Stimulated activated naive B cell treated with anti-CD40 and anti-IgM and Interleukin-4, amounts not matched to agents 10 μg/mL and 1 μg/mL and 100 μg/mL, for 72 hours (primary cell): ENCODE results near the gene KLRC1.
"Not testable (repeated sequence)": the region's sequence is repeated elsewhere in the genome, so short reads cannot be mapped to it uniquely, and the experiment has no call there.

Source experiments
- ATAC-seq, 2 donors: fragments of 150-1000 bp; cut with Tn5 transposase; replicated peaks; 2 replicates each; pipeline ENCODE4 v1.10.0; 2021; ENCODE audit warnings: moderate library complexity in 1 of 2
- DNase-seq: peaks from one replicate; pipeline ENCODE4 v3.0.0; 2021
- H3K27ac Mint-ChIP-seq: one replicate; pipeline ENCODE4 v1.8.0; 2022; ENCODE audit warnings: mild to moderate bottlenecking, mixed read lengths
- H3K27me3 Mint-ChIP-seq, 2 donors: one replicate each; pipeline ENCODE4 v1.8.0; 2022; ENCODE audit warnings: mixed read lengths in 2 of 2
- H3K36me3 Mint-ChIP-seq, 2 donors: one replicate each; pipeline ENCODE4 v1.8.0; 2022; ENCODE audit warnings: mixed read lengths in 2 of 2, mild to moderate bottlenecking in 1 of 2
- H3K4me1 Mint-ChIP-seq, 2 donors: one replicate each; pipeline ENCODE4 v1.8.0; 2022; ENCODE audit warnings: mixed read lengths in 2 of 2, mild to moderate bottlenecking in 1 of 2
- H3K4me3 Mint-ChIP-seq, 2 donors: one replicate each; pipeline ENCODE4 v1.8.0; 2022; ENCODE audit warnings: mild to moderate bottlenecking in 2 of 2, mixed read lengths in 2 of 2, moderate library complexity in 1 of 2
- H3K9me3 Mint-ChIP-seq, 2 donors: one replicate each; pipeline ENCODE4 v1.8.0; 2022; ENCODE audit warnings: mixed read lengths in 2 of 2, mild to moderate bottlenecking in 1 of 2

KLRC1 gene

DNA sequence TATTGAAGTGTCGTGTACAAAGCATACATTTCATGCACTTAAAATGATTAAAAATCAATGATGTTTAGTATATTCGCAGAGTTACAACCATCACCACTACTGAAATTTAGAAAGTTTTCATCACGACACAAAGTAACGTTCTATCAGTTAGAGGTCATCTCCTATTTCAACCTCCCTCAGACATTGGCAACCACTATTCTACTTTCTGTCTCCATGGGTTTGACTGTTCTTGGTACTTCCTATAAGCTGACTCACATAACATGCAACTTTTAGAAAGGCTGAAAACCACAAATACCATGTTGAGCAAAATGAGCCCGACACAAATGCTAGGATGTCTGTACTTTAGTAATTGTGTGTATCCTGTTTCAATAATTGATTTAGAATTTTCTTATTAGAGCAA is 7.1 kb downstream of the KLRC1 start:
- not testable (repeated sequence) for DNase-seq, H3K4me3 Mint-ChIP-seq, ATAC-seq, H3K9me3 Mint-ChIP-seq, H3K27ac Mint-ChIP-seq, H3K36me3 Mint-ChIP-seq, H3K27me3 Mint-ChIP-seq, H3K4me1 Mint-ChIP-seq

DNA sequence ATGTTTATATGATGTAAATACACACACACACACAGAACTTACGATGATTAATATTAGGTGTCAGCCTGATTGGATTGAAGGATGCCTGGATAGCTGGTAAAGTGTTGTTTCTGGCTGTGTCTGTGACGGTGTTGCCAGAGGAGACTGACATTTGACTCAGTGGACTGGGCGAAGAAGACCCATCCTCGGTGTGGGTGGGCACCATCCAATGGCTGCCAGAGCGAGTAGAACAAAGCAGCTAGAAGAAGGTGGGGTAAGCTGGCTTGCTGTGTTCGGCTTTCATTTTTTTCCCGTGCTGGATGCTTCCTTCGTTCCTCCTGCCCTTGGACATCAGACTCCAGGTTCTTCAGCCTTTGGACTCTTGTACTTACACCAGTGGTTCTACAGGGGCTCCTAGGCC is 12.0 kb downstream of the KLRC1 start:
- H3K27me3 Mint-ChIP-seq, H3K27ac Mint-ChIP-seq, ATAC-seq, H3K36me3 Mint-ChIP-seq, H3K4me3 Mint-ChIP-seq, H3K4me1 Mint-ChIP-seq, H3K9me3 Mint-ChIP-seq, DNase-seq: not testable (repeated sequence)

DNA sequence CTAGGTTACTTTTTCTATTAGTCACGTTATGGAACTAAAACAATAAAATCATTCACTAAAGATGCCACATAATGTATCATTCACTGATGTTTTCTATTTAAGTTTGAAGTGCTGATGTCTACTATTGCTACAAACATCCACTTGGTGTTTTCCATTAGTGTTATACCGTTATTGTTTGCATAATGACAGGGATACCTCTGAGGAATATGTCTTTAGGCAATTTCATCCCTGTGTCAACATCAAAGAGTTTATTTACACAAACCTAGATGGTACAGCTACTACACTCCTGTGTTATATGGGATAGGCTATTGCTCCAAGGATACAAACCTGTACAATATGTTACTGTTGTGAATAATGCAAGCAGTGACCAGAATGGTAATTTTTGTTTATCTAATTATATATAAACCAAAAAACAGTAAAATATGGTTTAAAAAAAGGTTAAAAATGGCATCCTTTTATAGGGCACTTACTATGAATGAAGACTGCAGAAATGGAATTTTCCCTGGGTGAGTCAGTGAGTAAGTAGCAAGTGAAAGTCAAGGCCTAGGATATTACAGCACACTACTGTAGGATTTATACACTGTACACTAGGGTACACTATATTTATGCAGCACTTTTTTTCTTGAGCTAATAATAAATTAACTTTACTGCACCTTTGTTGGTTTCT is 13.4 kb downstream of the KLRC1 start:
- not testable (repeated sequence) for H3K4me1 Mint-ChIP-seq, H3K27ac Mint-ChIP-seq, H3K4me3 Mint-ChIP-seq, H3K9me3 Mint-ChIP-seq, H3K27me3 Mint-ChIP-seq, ATAC-seq, DNase-seq, H3K36me3 Mint-ChIP-seq

DNA sequence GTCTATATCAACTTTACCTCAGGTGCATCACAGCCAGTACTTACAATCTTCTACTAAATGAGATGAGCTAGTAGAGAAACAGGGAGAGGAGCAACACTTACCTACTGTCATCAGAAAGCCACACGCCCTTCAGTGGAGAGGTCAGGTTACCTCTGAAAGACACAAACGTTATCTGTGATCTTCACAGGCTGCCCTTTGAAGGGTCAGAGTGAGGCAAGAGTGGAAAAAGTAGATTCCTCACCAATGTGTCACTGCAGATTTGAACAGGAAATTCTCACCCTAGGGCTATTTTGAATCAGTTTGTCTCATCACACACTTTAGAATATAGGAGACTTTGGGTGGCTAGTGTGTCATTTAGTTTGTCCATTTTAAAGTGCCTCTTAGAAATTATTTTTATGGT is 15.6 kb downstream of the KLRC1 start:
- H3K36me3 Mint-ChIP-seq, H3K4me1 Mint-ChIP-seq, H3K9me3 Mint-ChIP-seq, H3K4me3 Mint-ChIP-seq, ATAC-seq, H3K27me3 Mint-ChIP-seq, H3K27ac Mint-ChIP-seq, DNase-seq: not testable (repeated sequence)

DNA sequence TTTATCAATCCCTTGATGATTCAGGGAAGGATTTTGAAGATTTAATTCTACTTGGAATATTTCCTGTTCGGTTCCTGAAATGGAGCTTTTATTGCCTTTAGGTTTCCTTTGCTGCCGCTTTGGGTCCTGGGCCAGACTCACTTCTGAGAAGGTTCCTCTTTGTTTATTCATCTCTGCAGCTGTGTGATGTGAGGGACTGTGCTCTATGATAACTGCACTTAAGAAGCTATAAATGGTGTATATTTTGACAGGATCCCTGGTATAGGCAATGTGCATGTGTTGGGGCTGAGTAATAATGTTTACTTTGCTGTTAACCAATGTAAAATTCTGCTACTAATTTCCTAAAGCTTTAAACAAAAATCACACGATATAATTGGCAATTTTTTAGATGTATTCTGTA is 17.4 kb downstream of the KLRC1 start, which contains the start of gene KLRC2:
Gene KLRC2, minus strand, starts transcription at position 195 of the 400 bp plus-strand sequence. Its CDS starts 24 bp downstream, at position 171.
- not testable (repeated sequence) for H3K36me3 Mint-ChIP-seq, H3K4me3 Mint-ChIP-seq, H3K4me1 Mint-ChIP-seq, H3K27me3 Mint-ChIP-seq, H3K9me3 Mint-ChIP-seq, DNase-seq, H3K27ac Mint-ChIP-seq
- ATAC-seq: peak in 1 of 2 donors; percentile 50

DNA sequence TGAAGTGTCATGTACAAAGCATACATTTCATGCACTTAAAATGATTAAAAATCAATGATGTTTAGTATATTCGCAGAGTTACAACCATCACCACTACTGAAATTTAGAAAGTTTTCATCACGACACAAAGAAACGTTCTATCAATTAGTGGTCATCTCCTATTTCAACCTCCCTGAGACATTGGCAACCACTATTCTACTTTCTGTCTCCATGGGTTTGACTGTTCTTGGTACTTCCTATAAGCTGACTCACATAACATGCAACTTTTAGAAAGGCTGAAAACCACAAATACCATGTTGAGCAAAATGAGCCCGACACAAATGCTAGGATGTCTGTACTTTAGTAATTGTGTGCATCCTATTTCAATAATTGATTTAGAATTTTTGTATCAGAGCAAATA is 22.6 kb downstream of the KLRC1 start:
- DNase-seq: not testable (repeated sequence)

DNA sequence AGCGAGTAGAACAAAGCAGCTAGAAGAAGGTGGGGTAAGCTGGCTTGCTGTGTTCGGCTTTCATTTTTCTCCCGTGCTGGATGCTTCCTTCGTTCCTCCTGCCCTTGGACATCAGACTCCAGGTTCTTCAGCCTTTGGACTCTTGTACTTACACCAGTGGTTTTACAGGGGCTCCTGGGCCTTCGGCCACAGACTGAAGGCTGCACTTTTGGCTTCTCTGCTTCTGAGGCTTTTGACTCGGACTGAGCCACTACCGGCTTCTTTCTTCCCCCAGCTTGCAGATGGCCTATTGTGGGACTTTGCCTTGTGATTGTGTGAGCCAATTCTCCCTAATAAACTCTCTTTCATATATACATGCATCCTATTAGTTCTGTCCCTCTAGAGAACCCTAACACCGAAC is 27.2 kb downstream of the KLRC1 start:
- not testable (repeated sequence) for H3K4me3 Mint-ChIP-seq, H3K27ac Mint-ChIP-seq, DNase-seq, ATAC-seq, H3K27me3 Mint-ChIP-seq, H3K4me1 Mint-ChIP-seq, H3K36me3 Mint-ChIP-seq, H3K9me3 Mint-ChIP-seq

More for the DNA sequence above, 22.6 kb downstream of the KLRC1 start:
- not testable (repeated sequence) for H3K4me1 Mint-ChIP-seq, H3K36me3 Mint-ChIP-seq, H3K9me3 Mint-ChIP-seq, H3K27me3 Mint-ChIP-seq, ATAC-seq, H3K27ac Mint-ChIP-seq, H3K4me3 Mint-ChIP-seq

DNA sequence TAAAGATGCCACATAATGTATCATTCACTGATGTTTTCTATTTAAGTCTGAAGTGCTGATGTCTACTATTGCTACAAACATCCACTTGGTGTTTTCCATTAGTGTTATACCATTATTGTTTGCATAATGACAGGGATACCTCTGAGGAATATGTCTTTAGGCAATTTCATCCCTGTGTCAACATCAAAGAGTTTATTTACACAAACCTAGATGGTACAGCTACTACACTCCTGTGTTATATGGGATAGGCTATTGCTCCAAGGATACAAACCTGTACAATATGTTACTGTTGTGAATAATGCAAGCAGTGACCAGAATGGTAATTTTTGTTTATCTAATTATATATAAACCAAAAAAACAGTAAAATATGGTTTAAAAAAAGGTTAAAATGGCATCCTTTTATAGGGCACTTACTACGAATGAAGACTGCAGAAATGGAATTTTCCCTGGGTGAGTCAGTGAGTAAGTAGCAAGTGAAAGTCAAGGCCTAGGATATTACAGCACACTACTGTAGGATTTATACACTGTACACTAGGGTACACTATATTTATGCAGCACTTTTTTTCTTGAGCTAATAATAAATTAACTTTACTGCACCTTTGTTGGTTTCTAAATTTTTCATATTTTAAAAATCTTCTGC is 28.8 kb downstream of the KLRC1 start:
- H3K4me1 Mint-ChIP-seq, H3K27ac Mint-ChIP-seq, ATAC-seq, H3K4me3 Mint-ChIP-seq, H3K27me3 Mint-ChIP-seq, H3K9me3 Mint-ChIP-seq, DNase-seq, H3K36me3 Mint-ChIP-seq: not testable (repeated sequence)

DNA sequence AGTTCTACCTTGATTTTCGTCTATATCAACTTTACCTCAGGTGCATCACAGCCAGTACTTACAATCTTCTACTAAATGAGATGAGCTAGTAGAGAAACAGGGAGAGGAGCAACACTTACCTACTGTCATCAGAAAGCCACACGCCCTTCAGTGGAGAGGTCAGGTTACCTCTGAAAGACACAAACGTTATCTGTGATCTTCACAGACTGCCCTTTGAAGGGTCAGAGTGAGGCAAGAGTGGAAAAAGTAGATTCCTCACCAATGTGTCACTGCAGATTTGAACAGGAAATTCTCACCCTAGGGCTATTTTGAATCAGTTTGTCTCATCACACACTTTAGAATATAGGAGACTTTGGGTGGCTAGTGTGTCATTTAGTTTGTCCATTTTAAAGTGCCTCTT is 31.0 kb downstream of the KLRC1 start:
- not testable (repeated sequence) for H3K4me1 Mint-ChIP-seq, H3K4me3 Mint-ChIP-seq, DNase-seq, H3K27me3 Mint-ChIP-seq, ATAC-seq, H3K36me3 Mint-ChIP-seq, H3K27ac Mint-ChIP-seq, H3K9me3 Mint-ChIP-seq

DNA sequence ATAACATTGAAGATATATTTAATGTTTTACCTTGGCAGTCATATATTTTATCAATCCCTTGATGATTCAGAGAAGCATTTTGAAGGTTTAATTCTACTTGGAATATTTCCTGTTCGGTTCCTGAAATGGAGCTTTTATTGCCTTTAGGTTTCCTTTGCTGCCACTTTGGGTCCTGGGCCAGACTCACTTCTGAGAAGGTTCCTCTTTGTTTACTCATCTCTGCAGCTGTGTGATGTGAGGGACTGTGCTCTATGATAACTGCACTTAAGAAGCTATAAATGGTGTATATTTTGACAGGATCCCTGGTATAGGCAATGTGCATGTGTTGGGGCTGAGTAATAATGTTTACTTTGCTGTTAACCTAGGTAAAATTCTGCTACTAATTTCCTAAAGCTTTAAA is 32.8 kb downstream of the KLRC1 start, which contains the start of gene KLRC3:
Gene KLRC3, minus strand, starts transcription at position 262 of the 400 bp plus-strand sequence. Its CDS starts 45 bp downstream, at position 217.
- ATAC-seq: peak in 1 of 2 donors; percentile 43
- not testable (repeated sequence) for H3K9me3 Mint-ChIP-seq, H3K4me1 Mint-ChIP-seq, H3K36me3 Mint-ChIP-seq, H3K27me3 Mint-ChIP-seq, H3K27ac Mint-ChIP-seq, DNase-seq, H3K4me3 Mint-ChIP-seq

DNA sequence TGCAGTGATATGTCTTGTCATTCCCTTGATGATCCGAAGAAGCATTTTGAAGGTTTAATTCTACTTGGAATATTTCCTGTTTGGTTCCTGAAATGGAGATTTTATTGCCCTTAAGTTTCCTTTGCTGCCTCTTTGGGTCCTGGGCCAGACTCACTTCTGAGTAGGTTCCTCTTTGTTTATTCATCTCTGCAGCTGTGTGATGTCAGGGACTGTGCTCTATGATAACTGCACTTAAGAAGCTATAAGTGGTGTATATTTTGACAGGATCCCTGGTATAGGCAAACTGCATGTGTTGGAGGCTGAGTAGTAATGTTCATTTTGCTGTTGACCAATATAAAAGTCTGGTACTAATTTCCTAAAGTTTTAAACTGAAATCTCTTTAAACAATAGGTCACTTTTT is 43.8 kb downstream of the KLRC1 start, which contains the start of gene KLRC4:
Gene KLRC4, minus strand, starts transcription at position 366 of the 400 bp plus-strand sequence. Its CDS starts 182 bp downstream, at position 184.
- Mint-ChIP-seq H3K4me3 (no peak within 1 kb of the TSS), H3K27me3 (peaks cover 0 to 7% of the 10 kb centered on the region in 2 donors), H3K36me3 (no peaks in the 10 kb centered on the region), H3K27ac (no peak within 1 kb of the TSS), H3K9me3 (no peaks in the 10 kb centered on the region), H3K4me1 (peaks cover 7 to 17% of the 10 kb centered on the region in 2 donors)
- DNase-seq (no peak), ATAC-seq (peak; percentile 63 to 65)

DNA sequence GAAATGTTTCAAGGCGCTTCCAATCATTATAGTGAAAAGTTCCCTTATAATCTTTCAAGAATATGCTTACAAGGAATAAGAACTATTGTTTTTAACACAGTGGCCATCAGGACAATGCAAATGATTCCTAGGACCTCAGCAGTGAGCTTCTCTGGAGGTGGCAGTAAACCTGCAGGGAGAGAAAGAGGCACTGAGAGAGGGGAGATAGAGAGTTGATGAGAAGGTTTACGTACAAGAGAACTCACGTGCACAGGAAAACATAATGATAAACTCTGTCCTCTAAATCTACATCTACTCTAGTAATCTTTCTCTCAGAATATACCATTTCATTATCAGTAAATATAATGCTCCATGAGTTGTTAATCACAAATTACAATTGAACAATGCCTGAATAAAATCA is 44.3 kb downstream of the KLRC1 start:
- peaks cover 0 to 6% of the 10 kb centered on the region in 2 donors for H3K27me3 Mint-ChIP-seq
- ATAC-seq: no peak
- H3K4me1 Mint-ChIP-seq: peaks cover 7 to 17% of the 10 kb centered on the region in 2 donors
- no peak overlapping the region for H3K27ac Mint-ChIP-seq
- no peaks in the 10 kb centered on the region for H3K9me3 Mint-ChIP-seq
- H3K4me3 Mint-ChIP-seq: no peak overlapping the region
- H3K36me3 Mint-ChIP-seq: no peaks in the 10 kb centered on the region
- no peak for DNase-seq

DNA sequence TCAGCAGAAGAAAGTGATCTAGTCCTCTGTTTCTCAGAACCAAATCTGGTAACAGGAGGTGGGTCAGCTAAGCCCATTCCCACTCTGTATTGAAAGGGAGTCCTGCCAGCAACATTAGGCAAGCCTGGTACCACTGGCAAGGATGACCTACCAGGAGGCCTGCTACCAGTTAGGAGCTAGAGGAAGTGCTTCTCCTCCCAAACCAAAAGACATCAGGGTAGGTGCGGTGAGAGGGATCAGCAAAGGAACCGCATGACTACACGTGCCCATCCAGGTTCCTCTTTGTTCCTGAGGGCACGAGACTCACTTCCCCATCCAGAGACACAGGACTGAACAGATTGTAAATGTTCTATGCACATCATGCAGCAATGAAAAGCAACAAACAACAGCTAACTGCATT is 46.5 kb downstream of the KLRC1 start:
- no peak for DNase-seq

DNA sequence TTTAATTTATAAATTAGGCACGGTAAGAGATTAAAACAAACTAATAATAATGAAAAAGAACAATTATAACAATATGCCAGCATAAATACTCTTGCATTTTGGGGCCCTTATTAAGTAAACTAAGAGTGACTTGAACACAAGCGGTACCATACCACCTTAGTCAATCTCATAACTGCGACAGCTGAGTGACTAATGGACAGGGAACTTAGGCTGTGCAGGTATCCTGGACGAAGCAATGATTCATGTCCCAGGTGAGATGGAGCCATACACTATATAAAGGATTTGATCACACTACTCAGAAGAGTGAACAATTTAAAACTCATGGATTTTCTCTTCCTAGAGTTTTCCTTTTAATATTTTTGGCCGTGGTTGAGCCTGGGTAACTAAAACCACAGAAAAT is 47.9 kb downstream of the KLRC1 start:
- no peak for ATAC-seq
- no peak overlapping the region for H3K4me3 Mint-ChIP-seq
- no peak for DNase-seq
- no peaks in the 10 kb centered on the region for H3K36me3 Mint-ChIP-seq
- peaks cover 7 to 19% of the 10 kb centered on the region in 2 donors for H3K4me1 Mint-ChIP-seq
- H3K27ac Mint-ChIP-seq: no peak overlapping the region
- peaks cover 0 to 16% of the 10 kb centered on the region in 2 donors for H3K27me3 Mint-ChIP-seq
- no peaks in the 10 kb centered on the region for H3K9me3 Mint-ChIP-seq

More for the DNA sequence above, 46.5 kb downstream of the KLRC1 start:
- Mint-ChIP-seq H3K27me3 (peaks cover 0 to 8% of the 10 kb centered on the region in 2 donors), H3K36me3 (no peaks in the 10 kb centered on the region), H3K4me1 (peaks cover 7 to 17% of the 10 kb centered on the region in 2 donors), H3K4me3 (no peak overlapping the region), H3K27ac (no peak overlapping the region), H3K9me3 (no peaks in the 10 kb centered on the region)
- ATAC-seq: peak; percentile 36

DNA sequence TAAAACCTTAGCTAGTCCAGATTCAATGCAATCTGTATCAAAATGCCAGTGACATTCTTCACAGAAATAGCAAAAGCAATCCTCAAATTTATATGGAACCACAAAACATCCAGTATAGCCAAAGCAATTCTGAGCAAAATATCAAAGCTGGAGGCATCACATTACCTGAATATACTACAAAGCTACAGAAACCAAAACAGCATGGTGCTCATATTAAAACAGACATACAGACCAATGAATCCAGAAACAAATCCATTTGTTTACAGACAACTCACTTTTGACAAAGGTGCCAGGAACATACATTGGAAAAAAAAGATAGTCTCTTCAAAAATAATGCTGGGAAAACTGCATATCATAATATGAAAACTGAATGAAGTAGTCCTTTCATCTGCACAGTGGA is 48.4 kb downstream of the KLRC1 start:
- Mint-ChIP-seq H3K27me3 (peaks cover 0 to 19% of the 10 kb centered on the region in 2 donors), H3K4me1 (peaks cover 7 to 22% of the 10 kb centered on the region in 2 donors), H3K36me3 (no peaks in the 10 kb centered on the region), H3K27ac (no peak overlapping the region), H3K4me3 (no peak overlapping the region), H3K9me3 (no peaks in the 10 kb centered on the region)
- ATAC-seq (no peak), DNase-seq (no peak)
